Hematopoietic multipotent progenitor cell treated with erythropoietin and hydrocortisone succinate and interleukin-3 and kit ligand, for 4 days (in vitro differentiated cells): ENCODE measurements around the gene CYP3A4.
A peak's percentile ranks its signal among the peaks of the same experiment; 100 is the strongest.
"Not testable (repeated sequence)": the region's sequence is repeated elsewhere in the genome, so short reads cannot be mapped to it uniquely, and the experiment has no call there.

ENCODE experiments used
- DNase-seq: peaks from one replicate; pipeline ENCODE4 v3.0.0-alpha.2; 2015

CYP3A4 gene

GRCh38 chr7:99784007-99784406 is at the start of gene CYP3A4:
TSS of gene CYP3A4 (minus strand) at chr7:99784184. CDS start at chr7:99784081, 103 bp downstream.
- no peak for DNase-seq

GRCh38 chr7:99833289-99833877 is 49.4 kb upstream of the CYP3A4 start:
- peak; percentile 94 for DNase-seq

- peak; percentile 77 for DNase-seq
These were observed 47.6 kb upstream of the CYP3A4 start for GRCh38 chr7:99831595-99831994.

- DNase-seq, result no peak
These were observed 45.7 kb upstream of the CYP3A4 start for GRCh38 chr7:99829524-99830160.

DNA sequence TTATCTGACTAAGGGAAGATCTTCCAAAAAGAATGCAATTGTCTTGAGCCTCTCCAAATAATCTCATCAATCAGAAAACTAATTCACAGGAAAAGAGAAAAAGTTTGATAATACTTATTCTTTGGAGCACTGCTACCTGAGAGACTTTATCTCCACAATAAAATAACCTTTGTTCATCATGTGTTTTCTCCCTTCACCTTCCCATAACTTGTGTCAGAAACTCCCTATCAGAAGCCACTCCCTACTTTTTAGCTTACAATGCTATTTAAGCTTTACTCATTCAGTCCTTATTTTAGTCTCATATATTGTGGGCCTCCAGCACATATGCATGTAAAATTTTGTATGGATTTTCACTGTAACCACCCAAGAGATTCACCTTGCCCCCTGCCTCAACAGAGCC is 44.8 kb upstream of the CYP3A4 start:
- DNase-seq, result no peak

GRCh38 chr7:99827040-99827778 is 43.2 kb upstream of the CYP3A4 start:
- no peak for DNase-seq

GRCh38 chr7:99825873-99826272 is 41.9 kb upstream of the CYP3A4 start:
- DNase-seq, result no peak

- no peak for DNase-seq
These were observed 41.5 kb upstream of the CYP3A4 start for GRCh38 chr7:99825452-99825851.

- no peak for DNase-seq
These were observed 40.1 kb upstream of the CYP3A4 start for GRCh38 chr7:99824091-99824490.

- peak; percentile 35 for DNase-seq
These were observed 39.0 kb upstream of the CYP3A4 start for GRCh38 chr7:99822731-99823718.

GRCh38 chr7:99820408-99821027 is 36.5 kb upstream of the CYP3A4 start:
- no peak for DNase-seq

DNA sequence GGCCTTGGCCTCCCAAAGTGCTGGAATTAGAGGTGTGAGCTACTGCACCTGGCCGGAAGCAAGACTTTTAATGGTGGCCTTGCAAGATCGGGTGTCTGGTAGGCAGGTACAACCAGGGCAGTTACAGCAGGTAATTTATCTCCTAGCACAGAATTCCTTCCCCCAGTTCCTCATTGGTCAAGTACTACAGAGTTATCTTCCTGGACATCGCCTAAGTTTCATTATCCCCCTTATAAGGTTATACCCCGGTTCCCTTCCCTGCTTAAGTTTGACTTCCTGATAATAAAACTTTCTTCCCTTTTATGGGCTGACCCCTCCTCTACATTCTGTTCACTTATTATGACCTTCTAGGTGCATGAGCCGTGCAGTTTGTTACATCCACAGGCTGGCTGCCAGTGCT is 24.8 kb upstream of the CYP3A4 start:
- no peak for DNase-seq

GRCh38 chr7:99806839-99807478 is 23.0 kb upstream of the CYP3A4 start:
- DNase-seq, result peak; percentile 80

DNA sequence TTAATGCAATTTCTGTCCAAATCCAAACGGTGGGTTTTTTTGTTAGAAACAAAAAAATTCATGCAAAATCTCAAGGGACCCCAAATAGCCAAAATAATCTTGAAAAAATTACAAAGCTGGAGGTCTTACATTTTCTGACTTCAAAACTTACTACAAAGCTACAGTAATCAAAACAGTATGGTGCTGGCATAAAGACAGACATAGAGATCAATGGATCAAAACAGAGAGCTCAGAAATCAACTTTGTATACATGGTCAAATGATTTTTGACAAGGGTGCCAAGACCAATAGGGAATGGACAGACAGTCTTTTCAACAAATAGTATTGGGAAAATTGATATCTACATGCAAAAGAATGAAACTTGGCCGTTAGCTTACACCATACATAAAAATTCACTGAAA is 21.7 kb upstream of the CYP3A4 start:
- DNase-seq, result no peak

DNA sequence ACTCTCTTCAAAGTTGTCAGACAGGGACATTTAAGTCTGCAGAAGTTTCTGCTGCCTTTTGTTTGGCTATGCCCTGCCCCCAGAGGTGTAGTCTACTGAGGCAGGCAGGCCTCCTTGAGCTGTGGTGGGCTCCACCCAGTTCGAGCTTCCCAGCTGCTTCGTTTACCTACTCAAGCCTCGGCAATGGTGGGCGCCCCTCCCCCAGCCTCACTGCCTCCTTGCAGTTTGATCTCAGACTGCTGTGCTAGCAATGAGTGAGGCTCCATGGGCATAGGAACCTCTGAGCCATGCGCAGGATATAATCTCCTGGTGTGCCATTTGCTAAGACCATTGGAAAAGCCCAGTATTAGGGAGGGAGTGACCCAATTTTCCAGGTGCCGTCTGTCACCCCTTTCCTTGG is 19.1 kb upstream of the CYP3A4 start:
- not testable (repeated sequence) for DNase-seq

DNA sequence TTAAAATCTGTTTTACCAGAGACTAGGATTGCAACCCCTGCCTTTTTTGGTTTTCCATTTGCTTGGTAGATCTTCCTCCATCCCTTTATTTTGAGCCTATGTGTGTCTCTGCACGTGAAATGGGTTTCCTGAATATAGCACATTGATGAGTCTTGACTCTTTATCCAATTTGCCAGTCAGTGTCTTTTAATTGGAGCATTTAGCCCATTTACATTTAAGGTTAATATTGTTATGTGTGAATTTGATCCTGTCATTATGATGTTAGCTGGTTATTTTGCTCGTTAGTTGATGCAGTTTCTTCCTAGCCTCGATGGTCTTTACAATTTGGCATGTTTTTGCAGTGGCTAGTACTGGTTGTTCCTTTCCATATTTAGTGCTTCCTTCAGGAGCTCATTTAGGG is 17.4 kb upstream of the CYP3A4 start:
- not testable (repeated sequence) for DNase-seq

DNA sequence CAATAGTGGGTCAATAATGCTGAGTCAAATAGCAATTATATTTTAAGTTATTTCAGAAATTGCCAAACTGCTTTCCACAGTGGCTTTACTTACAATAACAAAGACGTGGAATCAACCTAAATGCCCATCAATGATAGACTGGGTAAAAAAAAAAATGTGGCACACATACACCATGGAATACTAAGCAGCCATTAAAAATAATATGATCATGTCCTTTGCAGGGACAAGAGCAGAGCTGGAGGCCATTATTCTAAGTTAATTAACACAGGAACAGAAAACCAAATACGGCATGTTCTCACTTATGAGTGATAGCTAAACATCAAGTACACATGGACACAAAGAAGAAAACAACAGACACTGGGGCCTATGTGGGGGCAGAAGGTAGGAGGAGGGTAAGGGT is 15.0 kb upstream of the CYP3A4 start:
- no peak for DNase-seq

DNA sequence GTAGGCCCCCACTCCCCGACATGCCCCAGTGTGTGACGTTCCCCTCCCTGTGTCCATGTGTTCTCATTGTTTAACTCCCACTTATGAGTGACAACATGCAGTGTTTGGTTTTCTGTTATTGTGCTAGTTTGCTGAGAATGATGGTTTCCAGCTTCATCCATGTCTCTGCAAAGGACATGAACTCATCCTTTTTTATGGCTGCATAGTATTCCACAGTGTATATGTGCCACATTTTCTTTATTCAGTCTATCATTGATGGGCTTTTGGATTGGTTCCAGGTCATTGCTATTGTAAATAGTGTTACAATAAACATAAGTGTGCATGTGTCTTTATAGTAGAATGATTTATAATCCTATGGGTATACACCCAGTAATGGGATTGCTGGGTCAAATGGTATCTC is 11.9 kb upstream of the CYP3A4 start:
- not testable (repeated sequence) for DNase-seq

DNA sequence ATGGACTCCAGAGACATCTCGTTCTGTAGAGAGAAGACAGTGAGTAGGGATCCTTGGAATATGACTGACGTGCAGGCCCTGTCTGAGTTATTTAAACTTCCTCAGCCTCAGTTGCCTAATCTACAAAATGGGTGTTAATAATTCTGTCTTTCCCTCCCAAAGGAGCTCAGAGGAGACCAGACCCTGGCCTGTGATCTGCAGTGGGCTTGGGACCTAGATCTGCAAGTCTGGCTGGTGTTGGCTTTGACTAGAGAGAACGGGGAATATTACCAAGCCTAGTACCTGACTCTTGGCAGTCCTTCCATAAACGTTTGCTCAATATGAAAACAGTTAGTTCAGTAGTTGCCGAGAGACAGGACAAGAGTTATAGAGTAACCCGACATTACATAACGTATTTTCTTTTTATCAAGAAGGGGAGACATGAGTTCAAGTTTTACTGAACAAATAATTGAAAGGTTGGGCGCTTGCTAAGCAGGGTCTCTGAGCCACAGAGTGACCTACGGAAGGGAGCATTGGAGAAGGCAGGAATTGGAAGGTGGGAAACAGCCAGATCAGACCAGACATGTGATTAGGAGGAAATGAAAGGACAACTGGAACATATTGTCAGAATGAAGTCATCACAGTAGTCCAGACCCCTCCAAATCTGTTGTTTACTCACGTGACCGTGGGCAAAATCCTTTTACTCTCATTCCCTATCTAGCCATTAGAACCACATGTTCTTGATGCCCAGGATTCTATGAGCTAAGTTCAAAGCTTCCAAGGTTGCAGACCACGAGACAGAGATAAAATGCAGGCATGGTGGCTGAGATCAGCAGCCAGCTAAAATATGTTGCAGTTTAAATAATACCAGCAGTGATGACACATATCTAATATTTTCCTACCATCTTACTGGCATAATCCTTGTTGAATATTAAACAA is 10.9 kb upstream of the CYP3A4 start:
- DNase-seq, result peak; percentile 19

DNA sequence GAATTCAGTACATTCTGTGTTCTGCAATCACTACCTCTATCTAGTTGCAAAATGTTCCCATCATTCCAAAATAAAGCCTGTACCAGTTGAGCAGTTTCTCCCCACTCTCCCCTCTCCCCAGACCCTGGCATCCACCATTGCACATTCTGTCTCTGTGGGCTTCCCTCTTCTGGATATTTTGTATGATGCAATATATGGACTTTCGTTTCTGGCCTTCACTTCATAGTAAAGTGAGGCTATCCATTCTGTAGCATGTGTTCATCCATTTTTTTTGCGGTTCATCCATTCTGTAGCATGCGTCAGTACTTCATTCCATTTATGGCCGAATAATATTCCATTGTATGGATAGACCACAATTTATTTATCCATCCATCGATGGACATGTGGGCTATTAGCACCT is 9.5 kb upstream of the CYP3A4 start:
- no peak for DNase-seq

DNA sequence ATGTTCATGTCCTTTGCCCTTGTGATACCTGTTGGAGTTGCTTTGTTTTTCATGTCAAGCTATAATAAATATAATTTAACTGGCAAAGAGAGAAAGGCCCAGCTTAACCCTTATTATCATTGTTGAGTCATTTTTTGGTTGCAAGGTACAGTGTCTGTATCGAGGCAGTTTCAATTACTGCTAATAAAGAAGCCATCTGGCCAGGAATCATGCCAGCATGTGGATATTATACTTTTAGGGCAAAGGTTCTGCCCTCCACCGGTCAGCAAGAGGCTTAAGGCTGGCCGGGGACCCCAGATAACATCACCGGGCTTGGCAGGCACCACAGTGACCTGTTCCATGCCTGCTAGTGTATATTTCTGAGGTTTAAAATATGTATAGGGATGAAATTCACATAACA is 9.0 kb upstream of the CYP3A4 start:
- DNase-seq, result no peak
